Measurements from ENCODE around the gene KRTAP12-2. TPM values are rescaled to one million over a fixed set of nuclear protein-coding genes. Genes with fewer than 3 reads are reported as not detected.
"Not testable (repeated sequence)": the region's sequence is repeated elsewhere in the genome, so short reads cannot be mapped to it uniquely, and the experiment has no call there.

The KRTAP12-2 gene
- total and polyA plus RNA-seq, 9 donors: not detected

GRCh38 chr21:44630440-44630839, 36.3 kb downstream of the KRTAP12-2 start:
- TF ChIP-seq EP300 (IDR thresholded peaks at IDR 0.05): no peak
- Histone ChIP-seq H3K27me3 (no peaks in the 10 kb centered on the region), H3K4me3 (no peak overlapping the region), H3K4me1 (ENCODE audit: insufficient read depth) (no peaks in the 10 kb centered on the region), H3K9me3 (no peaks in the 10 kb centered on the region), H3K27ac (no peak overlapping the region), H3K36me3 (no peaks in the 10 kb centered on the region)
- intact Hi-C loops (cut with DNase I): no loop called here
- 83 to 90% (median 85%) methylated on average over 2 of the region's 2 CpGs for whole genome bisulfite sequencing, 3 donors
- no peak for DNase-seq

- peaks cover 0 to 2% of the 10 kb centered on the region in 2 donors for H3K9me3 ChIP-seq
- no peaks in the 10 kb centered on the region for H3K27me3 ChIP-seq
- no peaks in the 10 kb centered on the region for H3K4me1 ChIP-seq (ENCODE audit: insufficient read depth)
- no peak overlapping the region for H3K27ac ChIP-seq
- H3K36me3 ChIP-seq: no peaks in the 10 kb centered on the region
- TF ChIP-seq POLR2A (IDR thresholded peaks at IDR 0.05) (no peak), EP300 (IDR thresholded peaks at IDR 0.05) (no peak)
- TF ChIP-seq, protein P1, sequence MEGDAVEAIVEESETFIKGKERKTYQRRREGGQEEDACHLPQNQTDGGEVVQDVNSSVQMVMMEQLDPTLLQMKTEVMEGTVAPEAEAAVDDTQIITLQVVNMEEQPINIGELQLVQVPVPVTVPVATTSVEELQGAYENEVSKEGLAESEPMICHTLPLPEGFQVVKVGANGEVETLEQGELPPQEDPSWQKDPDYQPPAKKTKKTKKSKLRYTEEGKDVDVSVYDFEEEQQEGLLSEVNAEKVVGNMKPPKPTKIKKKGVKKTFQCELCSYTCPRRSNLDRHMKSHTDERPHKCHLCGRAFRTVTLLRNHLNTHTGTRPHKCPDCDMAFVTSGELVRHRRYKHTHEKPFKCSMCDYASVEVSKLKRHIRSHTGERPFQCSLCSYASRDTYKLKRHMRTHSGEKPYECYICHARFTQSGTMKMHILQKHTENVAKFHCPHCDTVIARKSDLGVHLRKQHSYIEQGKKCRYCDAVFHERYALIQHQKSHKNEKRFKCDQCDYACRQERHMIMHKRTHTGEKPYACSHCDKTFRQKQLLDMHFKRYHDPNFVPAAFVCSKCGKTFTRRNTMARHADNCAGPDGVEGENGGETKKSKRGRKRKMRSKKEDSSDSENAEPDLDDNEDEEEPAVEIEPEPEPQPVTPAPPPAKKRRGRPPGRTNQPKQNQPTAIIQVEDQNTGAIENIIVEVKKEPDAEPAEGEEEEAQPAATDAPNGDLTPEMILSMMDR (IDR thresholded peaks at IDR 0.05): no peak
- no peak overlapping the region for H3K4me3 ChIP-seq
- intact Hi-C loops (cut with DNase I): no loop called here
- 64 to 66% (median 64%) methylated on average over 18 of the region's 18 CpGs for WGBS, 3 donors
- no peak for DNase-seq
These were observed 37.9 kb downstream of the KRTAP12-2 start for GRCh38 chr21:44628707-44629391.

- H3K27me3 ChIP-seq; H3K9me3 ChIP-seq; H3K4me1 ChIP-seq (ENCODE audit: insufficient read depth); H3K36me3 ChIP-seq; intact Hi-C loops (cut with DNase I); DNase-seq; H3K27ac ChIP-seq; H3K4me3 ChIP-seq: not testable (repeated sequence)
- WGBS, 3 donors: 21 to 32% (median 22%) methylated on average over 13 to 15 of the region's 15 CpGs
These were observed 38.9 kb downstream of the KRTAP12-2 start for GRCh38 chr21:44627831-44628233.

- DNase-seq; H3K9me3 ChIP-seq; H3K36me3 ChIP-seq; H3K4me3 ChIP-seq; intact Hi-C loops (cut with DNase I); H3K27ac ChIP-seq; H3K4me1 ChIP-seq (ENCODE audit: insufficient read depth); H3K27me3 ChIP-seq: not testable (repeated sequence)
- 67 to 81% (median 72%) methylated on average over 14 to 20 of the region's 20 CpGs for whole genome bisulfite sequencing, 3 donors
These were observed 39.4 kb downstream of the KRTAP12-2 start for GRCh38 chr21:44627181-44627822.

DNA sequence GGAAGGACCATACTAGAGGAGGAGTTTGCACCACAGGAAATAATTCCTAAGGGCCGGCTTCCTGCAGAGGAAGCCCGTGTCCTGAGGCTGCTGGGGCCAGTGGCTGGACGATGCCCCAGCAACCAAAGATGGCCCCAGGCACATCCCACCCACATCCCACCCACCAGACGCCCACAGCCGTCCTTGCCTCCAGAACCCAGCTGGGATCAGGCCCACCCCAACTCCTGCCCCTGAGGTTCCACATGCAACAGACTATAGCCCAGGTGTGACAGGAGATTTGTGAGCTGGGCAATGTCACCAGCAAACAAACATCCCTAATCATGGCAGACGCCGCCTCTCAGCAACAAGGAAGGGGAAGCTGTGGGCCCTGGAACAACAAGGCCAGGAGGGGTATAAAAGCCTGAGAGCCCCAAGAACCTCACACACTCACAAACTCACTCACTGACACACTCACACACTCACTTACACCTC, 40.0 kb downstream of the KRTAP12-2 start, which contains the start of gene KRTAP10-9:
Gene KRTAP10-9, plus strand, starts transcription at position 421 of the 471 bp plus-strand sequence. CDS start 79 bp downstream, outside the sequence.
- WGBS, 3 donors: 47 to 59% (median 55%) methylated on average over 7 of the region's 7 CpGs
- Histone ChIP-seq H3K4me1 (ENCODE audit: insufficient read depth) (no peaks in the 10 kb centered on the region), H3K27ac (no peak within 1 kb of the TSS), H3K36me3 (no peaks in the 10 kb centered on the region), H3K9me3 (peaks cover 0 to 5% of the 10 kb centered on the region in 2 donors), H3K27me3 (no peaks in the 10 kb centered on the region), H3K4me3 (no peak within 1 kb of the TSS)
- no peak for TF ChIP-seq POLR2A (IDR thresholded peaks at IDR 0.05)
- TF ChIP-seq, protein P1 (IDR thresholded peaks at IDR 0.05): no peak
- no peak for TF ChIP-seq EP300 (IDR thresholded peaks at IDR 0.05)
- DNase-seq: no peak
- intact Hi-C loops (cut with DNase I): no loop called here

DNA sequence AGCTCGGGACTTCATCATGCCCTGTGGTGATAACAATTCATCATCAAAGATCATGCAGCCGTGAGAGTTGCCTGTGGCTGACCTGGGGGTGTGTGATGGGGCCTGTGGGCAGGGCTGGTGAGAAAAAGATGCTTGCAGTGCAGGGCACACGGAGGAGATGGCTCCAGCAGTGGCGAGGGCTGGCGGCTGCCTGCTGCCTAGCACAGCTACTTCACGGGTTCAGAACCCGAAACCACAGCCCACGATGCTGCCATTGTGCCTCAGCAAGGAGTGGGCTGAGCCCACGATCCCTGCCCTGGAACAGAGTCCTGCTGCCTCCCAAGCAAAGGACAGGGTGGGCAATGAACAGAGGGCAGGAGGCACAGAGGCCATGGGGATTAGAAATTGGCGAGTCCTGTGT, 40.5 kb downstream of the KRTAP12-2 start:
- no peaks in the 10 kb centered on the region for H3K36me3 ChIP-seq
- 72 to 85% (median 76%) methylated on average over 10 of the region's 10 CpGs for WGBS, 3 donors
- no peaks in the 10 kb centered on the region for H3K27me3 ChIP-seq
- intact Hi-C loops (cut with DNase I): no loop called here
- H3K9me3 ChIP-seq: peaks cover 0 to 5% of the 10 kb centered on the region in 2 donors
- H3K27ac ChIP-seq: no peak overlapping the region
- H3K4me3 ChIP-seq: no peak overlapping the region
- TF ChIP-seq POLR2A (IDR thresholded peaks at IDR 0.05): no peak
- TF ChIP-seq, protein P1 (IDR thresholded peaks at IDR 0.05): no peak
- TF ChIP-seq EP300 (IDR thresholded peaks at IDR 0.05): no peak
- no peak for DNase-seq
- no peaks in the 10 kb centered on the region for H3K4me1 ChIP-seq (ENCODE audit: insufficient read depth)
